Effector memory CD8-positive, alpha-beta T cell (primary cell): ENCODE data around the gene SMYD3.

Experiments used
- ATAC-seq: fragments of 150-1000 bp; cut with Tn5 transposase; replicated peaks from 2 replicates; pipeline ENCODE4 v1.10.0; 2021; ENCODE audit warnings: mild to moderate bottlenecking, moderate library complexity
- DNase-seq, 3 experiments: peaks; one replicate each; pipeline ENCODE4 v3.0.0; 2021
- H3K27ac Mint-ChIP-seq, 2 donors: one replicate each; pipeline ENCODE4 v1.8.0; 2022; ENCODE audit warnings: mild to moderate bottlenecking in 2 of 2, mixed read lengths in 2 of 2, moderate library complexity in 2 of 2
- H3K27me3 Mint-ChIP-seq, 2 donors: one replicate each; pipeline ENCODE4 v1.8.0; 2022; ENCODE audit warnings: mixed read lengths in 2 of 2
- H3K36me3 Mint-ChIP-seq: one replicate; pipeline ENCODE4 v1.8.0; 2022; ENCODE audit warnings: mild to moderate bottlenecking, moderate library complexity, mixed read lengths; ENCODE audit not compliant: insufficient read depth
- H3K4me1 Mint-ChIP-seq, 2 donors: one replicate each; pipeline ENCODE4 v1.8.0; 2022; ENCODE audit warnings: low read depth in 2 of 2, mixed read lengths in 2 of 2
- H3K4me3 Mint-ChIP-seq, 2 donors: one replicate each; pipeline ENCODE4 v1.8.0; 2022; ENCODE audit warnings: mild to moderate bottlenecking in 2 of 2, mixed read lengths in 2 of 2, moderate library complexity in 2 of 2
- H3K9me3 Mint-ChIP-seq, 2 donors: one replicate each; pipeline ENCODE4 v1.8.0; 2022; ENCODE audit warnings: mixed read lengths in 2 of 2

The SMYD3 gene

DNA sequence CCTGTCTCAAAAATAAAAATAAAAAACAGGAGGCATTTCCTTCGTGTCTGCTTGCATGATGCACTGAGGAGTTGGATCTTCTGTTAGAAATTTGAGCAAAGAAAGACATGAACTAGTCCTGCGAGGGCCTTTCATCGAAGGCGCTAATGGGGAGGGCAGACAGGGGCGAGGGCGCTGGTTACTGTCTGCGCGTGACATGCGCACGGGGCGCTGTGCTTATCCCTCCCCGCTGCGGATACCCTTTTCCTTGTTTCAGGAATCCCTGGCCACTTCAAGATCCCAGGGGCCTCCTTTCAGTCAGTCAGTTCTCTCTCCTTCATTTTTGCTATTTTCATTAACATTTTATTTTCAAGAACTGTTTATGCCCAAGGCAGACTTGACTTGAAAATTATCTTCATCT, 806.4 kb downstream of the SMYD3 start:
- no peaks in the 10 kb centered on the region for H3K27me3 Mint-ChIP-seq
- H3K27ac Mint-ChIP-seq = no peak overlapping the region
- H3K4me3 Mint-ChIP-seq = no peak overlapping the region
- ATAC-seq (no peak), DNase-seq (no peak)
- no peaks in the 10 kb centered on the region for H3K9me3 Mint-ChIP-seq
- no peaks in the 10 kb centered on the region for H3K36me3 Mint-ChIP-seq
- H3K4me1 Mint-ChIP-seq = no peaks in the 10 kb centered on the region
